Measurements from ENCODE around the gene CDK15. TPM values are rescaled to one million over a fixed set of nuclear protein-coding genes. Genes with fewer than 3 reads are reported as not detected.
"Not testable (repeated sequence)": the region's sequence is repeated elsewhere in the genome, so short reads cannot be mapped to it uniquely, and the experiment has no call there.

Gene CDK15
- total RNA-seq, 1 donor from 2014 or later, result 0.70 TPM

DNA sequence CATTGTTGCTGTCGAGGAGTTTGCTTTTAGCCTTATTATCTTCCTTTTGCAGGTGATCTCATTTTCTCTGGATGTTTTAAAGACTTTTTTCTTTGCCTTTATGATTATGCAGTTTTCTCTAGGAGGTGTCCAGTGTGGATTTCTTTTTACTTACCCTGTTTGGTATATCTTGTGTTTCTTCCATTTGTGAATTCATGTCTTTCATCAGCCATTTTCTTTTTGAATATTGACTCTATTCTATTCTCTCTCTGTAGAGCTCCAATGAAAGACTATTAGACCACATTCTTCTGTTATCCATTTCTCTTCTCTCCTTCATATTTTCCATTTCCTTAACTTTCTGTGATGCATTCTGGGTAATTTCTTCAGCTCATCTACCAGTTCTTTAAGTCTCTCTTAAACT is 34.4 kb downstream of the CDK15 start:
- TF ChIP-seq, protein P1, sequence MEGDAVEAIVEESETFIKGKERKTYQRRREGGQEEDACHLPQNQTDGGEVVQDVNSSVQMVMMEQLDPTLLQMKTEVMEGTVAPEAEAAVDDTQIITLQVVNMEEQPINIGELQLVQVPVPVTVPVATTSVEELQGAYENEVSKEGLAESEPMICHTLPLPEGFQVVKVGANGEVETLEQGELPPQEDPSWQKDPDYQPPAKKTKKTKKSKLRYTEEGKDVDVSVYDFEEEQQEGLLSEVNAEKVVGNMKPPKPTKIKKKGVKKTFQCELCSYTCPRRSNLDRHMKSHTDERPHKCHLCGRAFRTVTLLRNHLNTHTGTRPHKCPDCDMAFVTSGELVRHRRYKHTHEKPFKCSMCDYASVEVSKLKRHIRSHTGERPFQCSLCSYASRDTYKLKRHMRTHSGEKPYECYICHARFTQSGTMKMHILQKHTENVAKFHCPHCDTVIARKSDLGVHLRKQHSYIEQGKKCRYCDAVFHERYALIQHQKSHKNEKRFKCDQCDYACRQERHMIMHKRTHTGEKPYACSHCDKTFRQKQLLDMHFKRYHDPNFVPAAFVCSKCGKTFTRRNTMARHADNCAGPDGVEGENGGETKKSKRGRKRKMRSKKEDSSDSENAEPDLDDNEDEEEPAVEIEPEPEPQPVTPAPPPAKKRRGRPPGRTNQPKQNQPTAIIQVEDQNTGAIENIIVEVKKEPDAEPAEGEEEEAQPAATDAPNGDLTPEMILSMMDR (IDR thresholded peaks at IDR 0.05), result no peak
- H3K4me1 Mint-ChIP-seq (ENCODE audit: unreplicated experiment), result peaks cover 35% of the 10 kb centered on the region
- H3K27ac Mint-ChIP-seq (ENCODE audit: unreplicated experiment), result no peak overlapping the region
- H3K27me3 Mint-ChIP-seq (ENCODE audit: unreplicated experiment), result no peaks in the 10 kb centered on the region
- H3K4me3 Mint-ChIP-seq (ENCODE audit: unreplicated experiment), result no peak overlapping the region
- H3K36me3 Mint-ChIP-seq (ENCODE audit: unreplicated experiment), result peaks cover 8% of the 10 kb centered on the region
- no peak for DNase-seq (ENCODE audit: extremely low spot score, unreplicated experiment)
- peaks cover 9% of the 10 kb centered on the region for H3K9me3 Mint-ChIP-seq (ENCODE audit: unreplicated experiment)

DNA sequence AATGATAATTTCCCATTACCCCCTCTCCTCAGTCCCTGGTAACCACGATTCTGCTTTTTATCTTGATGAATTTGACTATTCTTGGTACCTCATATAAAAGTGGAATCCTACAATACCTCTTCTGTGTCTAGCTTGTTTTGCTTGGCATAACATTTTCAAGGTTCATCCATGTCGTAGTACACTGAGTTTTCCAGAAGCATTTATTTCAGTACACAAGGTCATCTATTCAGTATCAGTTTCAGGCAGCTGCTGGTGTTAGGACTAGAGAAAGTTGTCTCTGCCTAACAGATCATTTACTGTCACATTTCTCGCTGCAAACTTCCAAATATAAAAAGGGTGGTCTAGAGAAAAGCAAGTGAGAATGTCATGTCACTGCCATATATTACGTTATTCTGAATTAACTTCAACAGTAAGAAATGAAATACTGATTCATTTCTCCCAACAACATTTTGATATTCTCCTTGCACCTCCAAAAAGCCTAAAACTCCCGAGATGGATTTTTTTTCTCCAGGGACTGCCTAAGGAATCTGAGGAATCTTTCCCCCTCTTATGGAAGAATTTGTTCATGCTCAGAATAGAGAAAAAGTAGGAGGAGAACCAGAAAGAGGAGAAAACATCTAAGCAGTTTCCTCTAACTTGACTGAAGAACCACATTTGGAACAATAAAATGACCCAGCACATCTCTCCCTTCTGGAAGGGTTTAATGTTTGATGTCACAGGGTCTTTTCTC is 36.0 kb downstream of the CDK15 start:
- peaks cover 36% of the 10 kb centered on the region for H3K4me1 Mint-ChIP-seq (ENCODE audit: unreplicated experiment)
- H3K9me3 Mint-ChIP-seq (ENCODE audit: unreplicated experiment), result peaks cover 9% of the 10 kb centered on the region
- peak overlapping the region; percentile 93 for H3K27ac Mint-ChIP-seq (ENCODE audit: unreplicated experiment)
- TF ChIP-seq, protein P1 (IDR thresholded peaks at IDR 0.05), result no peak
- H3K27me3 Mint-ChIP-seq (ENCODE audit: unreplicated experiment), result no peaks in the 10 kb centered on the region
- H3K4me3 Mint-ChIP-seq (ENCODE audit: unreplicated experiment), result peak overlapping the region; percentile 32
- peaks cover 8% of the 10 kb centered on the region for H3K36me3 Mint-ChIP-seq (ENCODE audit: unreplicated experiment)
- no peak for DNase-seq (ENCODE audit: extremely low spot score, unreplicated experiment)

DNA sequence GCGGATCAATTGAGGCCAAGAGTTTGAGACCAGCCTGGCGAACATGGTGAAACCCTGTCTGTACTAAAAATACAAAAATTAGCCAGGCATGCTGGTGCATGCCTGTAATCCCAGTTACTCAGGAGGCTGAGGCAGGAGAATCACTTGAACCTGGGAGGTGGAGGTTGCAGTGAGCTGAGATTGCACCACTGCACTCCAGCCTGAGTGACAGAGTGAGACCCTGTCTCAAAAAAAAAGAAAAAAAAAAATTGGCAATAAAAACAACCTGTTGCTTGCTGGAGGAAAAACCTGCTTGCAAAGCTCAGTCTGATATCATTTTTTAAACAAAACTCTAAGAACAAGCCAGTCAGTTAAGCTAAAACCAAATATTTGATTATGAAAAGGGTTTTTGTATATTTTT is 38.6 kb downstream of the CDK15 start:
- H3K27ac Mint-ChIP-seq (ENCODE audit: unreplicated experiment), result not testable (repeated sequence)

DNA sequence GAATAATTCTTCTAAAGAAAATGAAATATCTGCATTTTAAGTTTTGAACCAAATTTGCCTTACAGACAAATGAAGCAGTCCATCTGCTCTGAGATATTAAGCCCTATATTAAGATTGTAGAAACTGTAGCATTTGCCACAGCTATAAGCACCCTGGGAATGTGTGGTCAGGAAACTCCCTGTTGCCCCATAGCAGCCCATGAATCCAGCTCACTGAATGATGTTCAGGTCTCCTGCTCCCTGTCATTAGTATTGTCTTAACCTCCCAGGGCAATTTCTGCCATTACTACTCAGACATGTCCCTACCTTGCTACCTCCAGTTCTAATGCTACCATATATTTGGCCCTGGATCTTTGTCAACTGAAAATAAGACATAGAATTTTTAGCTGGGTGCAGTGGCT is 41.1 kb downstream of the CDK15 start:
- TF ChIP-seq, protein P1 (IDR thresholded peaks at IDR 0.05), result no peak

More for the DNA sequence above, 38.6 kb downstream of the CDK15 start:
- not testable (repeated sequence) for DNase-seq (ENCODE audit: extremely low spot score, unreplicated experiment); H3K4me3 Mint-ChIP-seq (ENCODE audit: unreplicated experiment); H3K36me3 Mint-ChIP-seq (ENCODE audit: unreplicated experiment); H3K9me3 Mint-ChIP-seq (ENCODE audit: unreplicated experiment); H3K27me3 Mint-ChIP-seq (ENCODE audit: unreplicated experiment)
- peaks cover 29% of the 10 kb centered on the region for H3K4me1 Mint-ChIP-seq (ENCODE audit: unreplicated experiment)

DNA sequence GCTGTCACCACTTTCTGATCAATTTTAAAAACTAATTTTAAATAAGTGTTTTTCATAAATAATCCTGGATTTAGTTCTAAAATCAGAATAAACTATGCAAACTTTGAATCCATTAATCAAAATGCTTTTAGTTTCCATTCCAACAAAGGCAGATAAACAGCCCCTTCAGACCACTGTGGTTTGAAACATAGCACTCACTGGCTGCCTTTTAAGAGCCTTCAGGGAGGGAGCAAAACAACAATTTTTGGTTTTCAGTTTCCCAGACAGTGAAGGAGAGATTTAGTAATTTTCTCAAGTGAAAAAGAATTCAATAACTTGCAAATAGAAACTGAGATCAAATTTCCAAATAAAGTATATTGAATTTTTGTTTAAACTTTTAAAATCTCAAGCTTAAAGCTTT is 46.1 kb downstream of the CDK15 start:
- Mint-ChIP-seq H3K27ac (ENCODE audit: unreplicated experiment) (peak overlapping the region; percentile 82), H3K4me3 (ENCODE audit: unreplicated experiment) (no peak overlapping the region), H3K9me3 (ENCODE audit: unreplicated experiment) (no peaks in the 10 kb centered on the region), H3K27me3 (ENCODE audit: unreplicated experiment) (no peaks in the 10 kb centered on the region), H3K36me3 (ENCODE audit: unreplicated experiment) (no peaks in the 10 kb centered on the region), H3K4me1 (ENCODE audit: unreplicated experiment) (peaks cover 37% of the 10 kb centered on the region)
- DNase-seq (ENCODE audit: extremely low spot score, unreplicated experiment), result no peak
- TF ChIP-seq, protein P1 (IDR thresholded peaks at IDR 0.05), result no peak

More for the DNA sequence above, 41.1 kb downstream of the CDK15 start:
- Mint-ChIP-seq H3K27ac (ENCODE audit: unreplicated experiment) (no peak overlapping the region), H3K4me1 (ENCODE audit: unreplicated experiment) (peaks cover 27% of the 10 kb centered on the region), H3K36me3 (ENCODE audit: unreplicated experiment) (no peaks in the 10 kb centered on the region), H3K27me3 (ENCODE audit: unreplicated experiment) (no peaks in the 10 kb centered on the region), H3K4me3 (ENCODE audit: unreplicated experiment) (no peak overlapping the region), H3K9me3 (ENCODE audit: unreplicated experiment) (no peaks in the 10 kb centered on the region)
- no peak for DNase-seq (ENCODE audit: extremely low spot score, unreplicated experiment)
